Umbilical cord (tissue), 2 donors: ENCODE measurements around the gene USP5. TPM values are rescaled to one million over a fixed set of nuclear protein-coding genes. Genes with fewer than 3 reads are reported as not detected.

ENCODE experiments used
- DNase-seq: peaks from one replicate; pipeline ENCODE4 v3.0.0-alpha.2; 2015; ENCODE audit warnings: low spot score
- total RNA-seq: library from RNA; depleted of rRNA; stranded (reverse); fragments of >200 nt; gene quantifications from one replicate; pipeline ENCODE4 v1.2.3, GENCODE V29; 2014; ENCODE audit warnings: low replicate concordance; ENCODE audit not compliant: insufficient read depth

The USP5 gene
- total RNA-seq, 1 donor from 2014 or later, result 50.6 TPM

- no peak for DNase-seq
Observed at GRCh38 chr12:6826125-6826733, 25.7 kb upstream of the USP5 start.

- no peak for DNase-seq
Observed at GRCh38 chr12:6826734-6827436, 25.1 kb upstream of the USP5 start.

GRCh38 chr12:6827437-6827911 lies 24.5 kb upstream of the USP5 start:
- peak; percentile 85 for DNase-seq

- peak; percentile 77 for DNase-seq
Observed at GRCh38 chr12:6827982-6828780, 23.8 kb upstream of the USP5 start, which contains the start of gene P3H3. Gene P3H3 (plus strand): TSS chr12:6828407. CDS start chr12:6828441, 34 bp downstream.

DNA sequence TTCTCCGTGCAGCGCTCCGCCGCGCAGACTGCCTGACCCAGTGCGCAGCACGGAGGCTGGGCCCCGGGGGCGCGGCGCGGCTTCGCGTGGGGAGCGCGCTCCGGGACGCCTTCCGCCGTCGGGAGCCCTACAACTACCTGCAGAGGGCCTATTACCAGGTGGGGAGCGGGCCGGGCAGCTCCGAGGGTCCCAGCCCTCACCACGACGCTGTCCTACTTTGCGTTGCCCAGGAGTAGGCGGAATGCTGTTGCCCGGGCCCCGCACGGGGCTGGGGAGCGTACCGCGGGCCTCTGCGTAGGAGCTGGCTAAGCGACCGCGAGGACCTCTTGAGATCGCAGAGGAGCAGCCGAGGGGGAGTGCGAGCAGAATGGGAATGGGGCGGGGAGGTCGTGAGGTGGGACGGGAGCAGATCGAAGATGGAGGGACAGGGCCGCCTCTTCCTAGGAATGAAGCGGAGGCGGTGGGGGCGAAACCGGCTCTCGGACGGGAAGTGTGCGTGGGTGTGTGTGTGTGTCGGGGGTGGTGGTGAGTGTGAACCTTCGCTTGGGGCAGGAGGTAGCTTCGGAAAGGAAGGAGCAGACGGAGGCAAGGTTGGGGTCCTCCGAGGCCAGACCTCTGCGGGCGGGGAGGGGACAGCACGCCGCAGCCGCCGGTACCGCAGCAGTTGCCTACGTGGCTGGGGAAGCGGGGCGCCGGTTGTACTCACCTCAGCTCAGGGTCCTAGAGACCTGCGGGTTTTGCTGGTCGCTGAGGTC lies 23.0 kb upstream of the USP5 start:
- no peak for DNase-seq

DNA sequence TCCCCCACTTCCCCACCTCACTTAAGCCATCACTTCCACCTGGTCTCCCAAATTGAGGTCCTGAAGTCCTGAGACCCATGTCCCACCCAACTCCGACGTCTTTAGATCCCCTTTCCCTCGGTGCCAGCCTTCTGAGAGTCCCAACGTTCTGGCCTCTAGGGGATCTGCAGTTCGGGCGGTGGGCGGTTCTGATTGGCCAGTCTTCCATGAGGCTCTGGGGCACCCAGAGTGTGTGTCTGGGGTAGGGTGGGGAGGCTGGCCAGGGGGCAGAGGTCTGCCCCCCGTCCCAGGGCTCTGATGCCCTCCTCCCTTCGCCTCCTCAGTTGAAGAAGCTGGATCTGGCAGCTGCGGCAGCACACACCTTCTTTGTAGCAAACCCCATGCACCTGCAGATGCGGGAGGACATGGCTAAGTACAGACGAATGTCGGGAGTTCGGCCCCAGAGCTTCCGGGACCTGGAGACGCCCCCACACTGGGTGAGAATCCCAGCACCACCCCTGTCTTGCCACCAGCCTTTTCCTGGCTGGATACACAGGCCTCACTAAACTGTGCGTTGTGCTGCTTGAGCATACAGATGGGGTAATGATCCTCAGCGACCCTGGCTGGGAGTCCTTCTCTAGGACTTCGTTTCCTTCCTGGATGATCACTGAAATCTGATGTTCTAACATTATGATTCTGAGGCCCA lies 22.3 kb upstream of the USP5 start:
- DNase-seq, result peak; percentile 74

- DNase-seq, result no peak
Observed at GRCh38 chr12:6830286-6830890, 21.6 kb upstream of the USP5 start.

DNA sequence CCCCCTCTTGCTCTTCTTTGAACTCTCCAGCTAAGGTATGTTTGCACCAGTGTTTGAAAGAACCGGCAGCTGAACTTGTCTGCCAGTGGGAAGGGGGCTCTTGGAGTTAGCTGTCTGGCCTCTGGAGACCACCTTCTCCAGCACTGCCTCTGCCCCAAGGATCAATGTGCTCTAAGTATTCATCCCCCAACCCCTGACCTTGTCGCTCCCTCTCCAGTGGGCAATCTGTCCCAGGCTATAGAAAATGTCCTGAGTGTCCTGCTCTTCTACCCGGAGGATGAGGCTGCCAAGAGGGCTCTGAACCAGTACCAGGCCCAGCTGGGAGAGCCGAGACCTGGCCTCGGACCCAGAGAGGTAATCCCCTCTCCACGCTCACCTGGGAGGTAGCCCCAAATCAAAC lies 21.0 kb upstream of the USP5 start:
- no peak for DNase-seq

- DNase-seq, result no peak
Observed at GRCh38 chr12:6831450-6831995, 20.4 kb upstream of the USP5 start.

DNA sequence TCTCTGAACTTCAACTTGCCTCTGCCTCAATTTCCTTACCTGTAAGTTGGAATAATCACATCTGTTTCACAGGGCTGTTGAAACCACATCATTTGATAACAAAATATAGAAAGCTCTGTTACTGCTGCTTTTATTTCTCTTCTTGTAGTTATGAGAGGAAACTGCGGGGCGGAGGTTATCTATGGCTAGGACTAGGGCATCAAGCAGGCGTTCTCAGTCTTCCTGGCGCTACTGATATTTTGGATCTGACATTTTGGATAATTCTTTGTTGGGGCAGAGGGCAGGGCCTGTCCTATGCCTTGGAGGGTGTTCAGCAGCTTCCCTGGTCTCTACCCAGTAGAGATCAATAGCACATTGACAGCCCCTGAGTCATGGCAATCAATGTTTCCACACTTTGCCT lies 19.8 kb upstream of the USP5 start:
- DNase-seq, result no peak

- DNase-seq, result no peak
Observed at GRCh38 chr12:6833189-6833890, 18.6 kb upstream of the USP5 start.

GRCh38 chr12:6834254-6834653 lies 17.7 kb upstream of the USP5 start:
- DNase-seq, result no peak

- DNase-seq, result no peak
Observed at GRCh38 chr12:6834873-6835272, 17.1 kb upstream of the USP5 start.

- DNase-seq, result no peak
Observed at GRCh38 chr12:6836851-6837250, 15.1 kb upstream of the USP5 start.

GRCh38 chr12:6837370-6838060 lies 14.4 kb upstream of the USP5 start:
- no peak for DNase-seq

DNA sequence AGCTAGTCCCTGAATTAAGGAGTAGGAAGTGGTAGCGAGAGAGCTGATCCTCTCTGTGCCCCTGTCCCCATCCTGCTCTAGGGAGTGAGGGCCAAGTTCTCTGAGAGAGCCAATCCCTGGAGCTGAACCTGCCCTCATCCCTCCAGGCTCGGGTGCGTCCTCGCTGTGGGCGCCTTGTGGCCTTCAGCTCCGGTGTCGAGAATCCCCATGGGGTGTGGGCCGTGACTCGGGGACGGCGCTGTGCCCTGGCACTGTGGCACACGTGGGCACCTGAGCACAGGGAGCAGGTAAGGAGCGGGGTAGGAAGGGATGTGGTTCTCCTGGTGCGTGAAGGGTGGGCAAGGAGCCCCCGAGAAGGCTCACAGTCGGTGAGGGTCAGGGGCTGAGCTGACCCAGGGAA lies 13.1 kb upstream of the USP5 start:
- no peak for DNase-seq

GRCh38 chr12:6839482-6840201 lies 12.3 kb upstream of the USP5 start:
- peak; percentile 82 for DNase-seq

DNA sequence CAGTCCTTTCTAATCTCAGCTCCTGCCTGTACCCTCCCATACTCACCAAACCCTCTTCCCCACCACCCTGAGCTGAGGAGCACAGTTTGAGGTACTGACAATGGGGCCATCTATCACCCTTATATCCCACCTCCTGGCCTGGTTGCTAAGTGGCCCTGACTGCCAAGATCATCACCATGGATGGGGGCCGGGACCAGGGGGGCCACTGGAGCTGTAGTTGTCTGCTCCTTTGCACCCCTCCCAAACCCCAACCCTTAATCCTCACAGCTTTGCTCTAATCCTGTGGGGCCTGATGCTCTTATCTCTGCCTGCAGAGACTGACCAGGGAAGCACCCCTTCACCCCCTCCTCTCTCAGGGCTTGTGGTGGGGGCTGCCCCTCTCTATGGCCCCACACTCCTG lies 11.6 kb upstream of the USP5 start:
- DNase-seq, result peak; percentile 88
